HG03571 (cell line): Measurements from ENCODE around the gene C1D.
"Not testable (repeated sequence)": the region's sequence is repeated elsewhere in the genome, so short reads cannot be mapped to it uniquely, and the experiment has no call there.

Source experiments
- ATAC-seq: cut with Tn5 transposase; IDR thresholded peaks from one replicate; pipeline ENCODE4 v1.9.1; 2021; ENCODE audit not compliant: unreplicated experiment

Gene C1D, protein sequence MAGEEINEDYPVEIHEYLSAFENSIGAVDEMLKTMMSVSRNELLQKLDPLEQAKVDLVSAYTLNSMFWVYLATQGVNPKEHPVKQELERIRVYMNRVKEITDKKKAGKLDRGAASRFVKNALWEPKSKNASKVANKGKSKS

DNA sequence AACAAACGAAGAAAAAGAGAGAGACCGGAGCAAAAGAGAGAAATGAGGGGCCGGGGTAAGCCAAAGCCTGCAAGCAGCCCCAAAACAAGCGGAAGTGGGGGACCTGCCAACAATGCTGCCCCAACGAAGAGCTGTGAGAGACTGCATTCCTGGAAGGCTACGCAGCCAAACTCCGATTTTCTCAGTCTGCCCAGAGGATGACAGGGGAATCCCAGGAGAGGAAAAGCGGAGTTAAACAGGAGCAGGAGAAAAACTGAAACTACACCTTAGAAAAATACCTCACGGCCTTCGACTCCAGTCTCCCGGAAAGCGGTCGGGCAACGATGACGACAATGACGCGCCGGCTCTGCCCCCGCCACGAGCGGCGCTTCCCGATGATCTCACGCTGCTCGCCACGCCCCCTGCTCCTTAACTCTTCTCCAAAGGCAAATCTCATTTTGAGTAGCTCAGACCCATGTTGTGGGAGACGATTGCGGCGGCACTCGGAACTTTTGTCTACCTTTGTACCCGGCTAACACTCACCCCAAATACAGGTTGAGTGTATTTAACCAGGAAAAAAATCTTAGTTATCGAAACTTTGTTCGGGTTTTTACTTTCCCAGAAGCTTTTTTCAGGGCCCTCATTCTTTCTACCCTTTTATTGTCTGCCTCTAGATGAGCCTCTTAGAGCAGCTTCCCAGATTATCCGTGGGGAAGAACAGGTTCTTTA, at the start of gene C1D:
Gene C1D (minus strand): TSS at position 325 of the 708 bp plus-strand sequence. CDS start 15,694 bp downstream, outside the sequence.
- ATAC-seq = peak; percentile 94

DNA sequence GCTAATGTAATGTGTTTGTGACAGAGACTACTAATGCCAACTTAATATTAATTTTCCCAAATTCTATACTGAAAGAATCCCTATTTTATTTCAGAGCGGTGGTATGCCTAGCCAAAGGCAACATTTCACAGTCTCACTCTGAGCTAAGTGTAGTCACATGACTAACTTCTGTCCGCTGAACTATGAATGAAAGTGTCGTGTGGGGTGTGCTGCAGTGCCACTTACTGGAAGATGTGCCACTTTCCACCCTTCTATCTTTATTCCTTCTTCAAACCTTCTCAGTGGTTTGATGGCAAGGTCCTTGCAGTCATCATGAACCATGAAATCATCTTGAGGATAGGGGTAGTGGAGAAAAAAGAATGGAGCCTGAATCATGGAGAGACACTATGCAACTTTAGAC, 47.3 kb upstream of the C1D start:
- no peak for ATAC-seq

- no peak for ATAC-seq
These were observed 45.3 kb upstream of the C1D start for GRCh38 chr2:68108120-68108519.

- no peak for ATAC-seq
These were observed 44.7 kb upstream of the C1D start for GRCh38 chr2:68107475-68107874.

DNA sequence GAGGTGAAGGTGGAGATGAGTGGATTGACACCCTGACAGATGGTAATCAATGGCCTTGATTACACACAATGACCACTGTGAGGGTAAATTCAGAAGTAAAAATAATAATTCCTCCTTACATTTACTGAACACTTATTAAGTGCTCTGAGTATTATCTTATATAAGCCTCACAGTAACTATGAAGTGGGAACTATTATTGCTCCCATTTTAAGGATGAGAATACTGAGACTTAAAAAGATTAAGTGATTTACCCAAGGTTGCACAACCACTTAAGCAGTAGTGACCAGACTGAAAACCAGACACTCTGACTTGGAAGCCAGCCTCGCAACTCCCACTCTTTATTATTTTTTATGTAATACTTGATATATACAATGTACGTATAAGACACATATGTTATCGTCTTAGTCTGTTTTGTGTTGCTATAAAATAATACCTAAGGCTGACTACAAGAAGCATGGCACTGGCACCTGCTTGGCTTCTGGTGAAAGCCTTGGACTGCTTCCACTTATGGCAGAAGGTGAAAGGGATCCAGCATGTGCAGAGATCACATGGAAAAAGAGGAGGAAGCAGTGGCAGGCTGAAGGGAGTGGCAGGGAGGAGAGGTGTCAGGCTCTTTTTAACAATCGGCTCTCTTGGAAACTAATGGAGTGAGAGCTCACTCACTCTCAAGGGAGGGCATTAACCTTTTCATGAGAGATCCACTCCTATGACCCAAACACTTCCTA, 41.5 kb upstream of the C1D start:
- ATAC-seq = no peak

GRCh38 chr2:68103709-68104055, 40.9 kb upstream of the C1D start:
- no peak for ATAC-seq

DNA sequence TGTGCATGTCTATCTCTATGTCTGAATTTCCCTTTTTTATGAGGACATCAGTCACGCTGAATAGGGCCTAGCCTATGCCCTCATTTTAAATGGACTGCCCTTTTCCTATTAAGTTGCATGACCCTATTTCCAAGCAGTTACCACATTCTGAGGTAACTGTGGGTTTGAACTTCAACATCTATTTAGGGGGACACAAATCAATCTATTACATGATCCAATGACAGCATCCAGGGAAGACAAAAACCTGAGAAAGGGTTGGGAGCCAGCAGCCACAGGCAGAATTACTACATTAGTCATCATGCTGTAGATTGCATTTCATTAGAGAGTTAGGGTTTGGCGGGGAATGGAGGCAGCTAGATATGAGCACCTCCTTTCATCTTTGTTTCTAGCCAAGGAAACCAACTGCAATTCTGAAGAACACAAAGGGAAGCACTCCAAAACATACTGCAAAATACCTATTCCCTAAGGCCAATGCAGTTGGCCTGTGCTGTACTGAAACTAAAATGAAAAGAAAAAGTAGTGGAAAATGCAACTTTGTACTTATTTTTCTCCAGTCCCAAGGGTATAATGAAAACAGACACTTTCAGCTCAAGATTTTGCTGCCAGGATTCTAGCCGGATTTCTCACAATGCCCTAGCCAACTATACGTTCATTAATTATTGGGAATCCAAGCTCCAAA, 40.4 kb upstream of the C1D start:
- ATAC-seq = no peak

DNA sequence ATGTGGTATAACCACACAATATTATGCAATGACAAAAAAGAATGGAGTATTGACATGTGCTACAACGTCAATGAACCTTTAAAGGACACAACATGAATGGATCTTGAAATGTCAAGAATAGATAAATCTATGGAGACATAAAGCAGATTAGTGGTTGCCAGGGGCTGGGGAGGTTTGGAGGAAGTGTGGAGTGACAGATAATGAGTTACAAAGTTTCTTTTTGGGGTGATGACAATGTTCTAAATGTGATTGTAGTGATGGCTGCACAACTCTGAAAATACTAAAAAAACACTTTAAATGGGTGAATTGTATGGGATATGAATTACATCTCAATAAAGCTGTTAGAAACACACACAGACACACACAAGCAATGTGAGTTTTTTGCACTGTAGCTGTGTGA, 37.4 kb upstream of the C1D start:
- ATAC-seq = no peak

DNA sequence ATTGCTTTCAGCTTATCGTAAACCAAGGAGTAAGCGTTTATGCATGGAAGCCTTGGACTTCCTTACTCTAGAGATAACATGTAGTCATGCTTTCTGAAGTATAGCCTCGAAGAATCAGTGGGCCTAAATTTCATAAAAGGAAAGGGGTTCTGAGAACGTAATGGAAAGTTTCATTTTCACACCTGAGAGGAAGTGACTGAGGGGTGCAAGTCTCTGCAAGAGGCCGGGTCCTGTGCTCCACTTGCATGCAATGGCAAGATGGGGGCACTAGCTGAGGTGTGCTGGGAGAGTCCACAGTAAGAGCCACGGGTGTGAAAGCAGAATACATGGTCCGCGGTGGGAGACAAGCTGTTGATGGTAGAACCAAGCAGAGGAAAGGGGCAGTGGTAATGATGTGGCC, 36.5 kb upstream of the C1D start:
- ATAC-seq = no peak

- no peak for ATAC-seq
These were observed 35.5 kb upstream of the C1D start for GRCh38 chr2:68098291-68098797.

- ATAC-seq = no peak
These were observed 31.3 kb upstream of the C1D start for GRCh38 chr2:68094111-68094510.

DNA sequence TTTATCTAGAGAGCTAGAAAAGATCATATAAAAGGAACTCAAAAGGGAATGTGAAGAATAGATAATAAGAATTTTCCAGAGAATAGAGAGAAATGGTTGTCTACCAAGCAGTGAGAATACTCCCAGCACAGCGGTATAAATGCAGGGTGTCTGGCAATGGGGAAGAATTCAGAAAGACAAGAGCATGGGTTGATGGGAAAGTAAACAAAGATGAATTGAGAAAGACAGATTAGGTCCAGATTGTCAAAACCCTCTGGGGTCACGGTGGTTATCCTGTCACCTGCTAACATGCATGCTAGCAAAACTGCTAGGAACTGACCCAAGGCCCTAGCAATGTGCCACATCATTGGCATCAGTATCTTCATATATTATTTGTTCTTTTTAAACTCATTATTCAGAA, 30.8 kb upstream of the C1D start:
- no peak for ATAC-seq

DNA sequence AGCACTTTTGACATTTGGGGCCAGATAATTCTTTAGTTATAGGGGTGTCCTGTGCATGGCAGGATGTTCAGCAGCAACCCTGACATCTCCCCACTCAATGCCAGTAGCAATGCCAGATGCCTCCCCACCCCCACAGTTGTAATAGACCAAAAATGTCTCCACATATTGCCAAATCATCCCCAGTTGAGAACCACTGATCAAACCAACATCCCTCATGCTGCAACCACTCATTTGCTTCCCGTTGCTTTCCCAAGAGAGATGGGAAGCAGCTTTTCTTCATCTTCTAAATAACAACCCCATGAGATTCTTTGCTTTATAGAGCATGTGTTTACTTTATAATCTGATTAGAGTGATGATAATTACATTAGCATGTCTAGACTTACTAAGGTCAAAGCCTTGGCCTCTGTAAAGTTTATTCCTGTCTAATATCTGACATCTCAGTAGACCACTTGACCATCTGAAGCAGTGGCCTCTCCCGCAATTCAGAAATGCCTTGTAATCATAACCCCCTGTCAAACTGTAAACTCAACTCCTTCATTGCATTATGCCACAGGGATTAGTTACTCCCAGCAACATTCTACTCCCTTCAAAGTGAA, 28.7 kb upstream of the C1D start:
- no peak for ATAC-seq

- ATAC-seq = no peak
These were observed 27.2 kb upstream of the C1D start for GRCh38 chr2:68089961-68090360.

- no peak for ATAC-seq
These were observed 26.1 kb upstream of the C1D start for GRCh38 chr2:68088940-68089339.

- no peak for ATAC-seq
These were observed 23.4 kb upstream of the C1D start for GRCh38 chr2:68086166-68086565.

DNA sequence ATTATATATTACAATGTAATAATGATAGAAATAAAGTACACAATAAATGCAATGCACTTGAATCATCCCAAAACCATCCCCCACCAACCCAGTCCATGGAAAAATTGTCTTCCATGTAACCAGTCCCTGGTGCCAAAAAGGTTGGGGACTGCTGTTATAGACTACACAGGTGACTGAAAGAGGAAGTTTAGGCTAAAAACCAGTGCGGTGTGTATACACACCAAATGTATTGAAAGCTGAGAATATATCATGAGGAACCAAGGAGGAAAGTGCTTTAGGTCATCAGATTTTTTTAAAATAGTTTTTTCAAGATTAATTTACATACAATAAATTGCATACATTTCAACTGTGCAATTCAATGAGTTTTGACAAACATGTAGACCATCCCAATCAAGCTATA, 20.5 kb upstream of the C1D start:
- no peak for ATAC-seq

GRCh38 chr2:68074050-68074449, 11.2 kb upstream of the C1D start:
- no peak for ATAC-seq

- not testable (repeated sequence) for ATAC-seq
These were observed 1.2 kb upstream of the C1D start for GRCh38 chr2:68063797-68064646.

DNA sequence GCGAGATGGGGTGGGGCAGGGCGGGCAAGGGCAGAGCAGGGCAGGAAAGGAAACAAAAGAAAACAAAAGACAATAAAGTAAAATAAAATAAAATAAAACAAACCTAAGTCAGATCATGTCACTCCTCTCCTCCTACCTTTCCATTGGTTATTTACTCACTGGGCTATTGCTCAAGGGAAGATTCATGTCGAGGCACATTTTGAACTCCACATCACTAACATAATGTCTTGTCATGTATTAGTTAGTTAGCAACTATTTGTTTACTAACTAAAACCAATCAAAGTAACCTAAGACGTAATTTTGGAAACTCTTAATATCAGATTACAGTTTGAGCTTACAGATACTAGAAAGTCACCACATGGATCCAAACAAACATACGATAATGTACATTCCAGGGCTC, 2.2 kb downstream of the C1D start:
- ATAC-seq = no peak
